ENCODE results near the gene FOXA3.
A peak's percentile ranks its signal among the peaks of the same experiment; 100 is the strongest.
"Not testable (repeated sequence)": the region's sequence is repeated elsewhere in the genome, so short reads cannot be mapped to it uniquely, and the experiment has no call there.

Gene FOXA3

DNA sequence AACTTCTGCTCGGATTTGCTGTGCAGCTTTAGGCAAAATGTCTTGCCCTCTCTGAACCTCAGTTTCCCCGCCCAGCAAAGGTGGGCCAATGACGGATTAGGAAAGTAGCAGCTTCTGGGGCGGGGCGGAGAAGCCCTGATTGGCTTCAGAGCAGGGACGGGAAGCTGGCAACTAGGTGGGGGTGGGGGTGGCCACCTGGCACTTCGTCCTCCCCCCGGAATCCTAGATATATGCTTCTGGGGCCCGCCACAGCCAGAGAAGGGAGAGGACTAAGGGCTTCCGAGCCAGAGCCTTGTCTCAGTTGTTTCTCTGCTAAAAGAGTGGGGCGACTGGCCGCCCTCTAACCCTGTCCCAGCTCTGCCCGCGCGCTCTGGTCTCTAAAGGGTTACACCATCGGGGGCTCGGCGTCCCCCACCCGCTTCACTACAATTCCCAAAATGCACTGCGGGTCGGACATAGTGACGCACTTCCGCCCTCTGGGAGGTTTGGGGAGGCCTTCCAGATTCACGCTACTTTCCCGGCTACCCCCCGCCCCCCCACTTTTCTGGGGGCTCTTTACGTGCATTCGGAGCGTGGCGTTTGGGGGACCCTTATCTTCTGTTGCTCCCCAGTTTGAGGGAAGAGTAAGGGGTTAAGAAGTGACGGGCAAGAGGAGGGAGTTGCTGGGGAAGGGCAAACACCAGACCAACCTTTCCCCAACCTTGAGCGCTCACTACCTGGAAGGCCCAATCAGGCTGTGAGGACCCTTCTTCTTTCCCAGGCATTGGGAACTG, 22.5 kb downstream of the FOXA3 start:
- Histone ChIP-seq H3K9me3 (ENCODE audit: low read length) (no peaks in the 10 kb centered on the region), H3K4me3 (ENCODE audit: low read depth in 1 of 2, low read length in 2 of 2) (peak overlapping the region; percentile 77 to 84), H3K4me1 (ENCODE audit: insufficient read depth, low read length) (peaks cover 33% of the 10 kb centered on the region), H3K27me3 (ENCODE audit: control insufficient read depth in 1 of 2, insufficient read depth in 2 of 2, low read length in 2 of 2) (no peaks in the 10 kb centered on the region), H3K27ac (ENCODE audit: low read depth, low read length) (peak overlapping the region; percentile 89), H3K9ac (ENCODE audit: low read length) (peak overlapping the region; percentile 94), H3K36me3 (ENCODE audit: insufficient read depth, low read length) (no peaks in the 10 kb centered on the region)

GRCh38 chr19:45887200-45887710, 23.1 kb downstream of the FOXA3 start:
- H3K27ac ChIP-seq (ENCODE audit: low read depth, low read length): peak overlapping the region; percentile 89
- H3K9me3 ChIP-seq (ENCODE audit: low read length): no peaks in the 10 kb centered on the region
- H3K4me1 ChIP-seq (ENCODE audit: insufficient read depth, low read length): peaks cover 32% of the 10 kb centered on the region
- peak overlapping the region; percentile 55 to 84 for H3K4me3 ChIP-seq (ENCODE audit: low read depth in 1 of 2, low read length in 2 of 2)
- no peaks in the 10 kb centered on the region for H3K36me3 ChIP-seq (ENCODE audit: insufficient read depth, low read length)
- peak overlapping the region; percentile 94 for H3K9ac ChIP-seq (ENCODE audit: low read length)
- H3K27me3 ChIP-seq (ENCODE audit: control insufficient read depth in 1 of 2, insufficient read depth in 2 of 2, low read length in 2 of 2): no peaks in the 10 kb centered on the region

DNA sequence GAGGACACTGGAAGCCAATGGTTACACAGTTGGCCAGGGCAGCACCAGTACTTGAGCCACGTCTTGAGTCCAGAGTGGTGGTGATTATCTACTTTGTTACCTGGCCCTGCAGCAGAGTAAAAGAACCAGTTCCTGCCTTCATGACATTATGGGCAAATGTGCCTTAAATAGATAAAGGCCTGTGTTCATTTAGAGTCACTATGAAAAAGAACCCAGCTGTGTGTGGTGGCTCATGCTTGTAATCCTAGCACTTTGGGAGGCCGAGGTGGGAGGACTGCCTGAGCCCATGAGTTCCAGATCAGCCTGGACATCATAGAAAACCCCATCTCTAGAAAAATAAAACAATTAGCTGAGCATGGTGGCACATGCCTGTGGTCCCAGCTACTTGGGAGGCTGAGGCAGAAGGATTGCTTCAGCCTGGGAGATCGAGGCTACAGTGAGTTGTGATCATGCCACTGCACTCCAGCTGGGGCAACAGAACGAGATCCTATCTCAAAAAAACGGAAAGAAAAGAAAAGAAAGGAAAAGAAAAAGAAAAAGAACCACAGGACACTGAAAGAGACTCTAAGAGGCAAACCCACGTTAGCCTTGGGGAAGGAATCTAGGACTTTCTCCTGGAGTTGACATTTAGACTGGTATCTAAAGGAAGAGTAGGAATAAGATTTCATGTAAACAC, 25.2 kb downstream of the FOXA3 start:
- H3K27ac ChIP-seq (ENCODE audit: low read depth, low read length): no peak overlapping the region
- H3K36me3 ChIP-seq (ENCODE audit: insufficient read depth, low read length): no peaks in the 10 kb centered on the region
- no peak overlapping the region for H3K9ac ChIP-seq (ENCODE audit: low read length)

DNA sequence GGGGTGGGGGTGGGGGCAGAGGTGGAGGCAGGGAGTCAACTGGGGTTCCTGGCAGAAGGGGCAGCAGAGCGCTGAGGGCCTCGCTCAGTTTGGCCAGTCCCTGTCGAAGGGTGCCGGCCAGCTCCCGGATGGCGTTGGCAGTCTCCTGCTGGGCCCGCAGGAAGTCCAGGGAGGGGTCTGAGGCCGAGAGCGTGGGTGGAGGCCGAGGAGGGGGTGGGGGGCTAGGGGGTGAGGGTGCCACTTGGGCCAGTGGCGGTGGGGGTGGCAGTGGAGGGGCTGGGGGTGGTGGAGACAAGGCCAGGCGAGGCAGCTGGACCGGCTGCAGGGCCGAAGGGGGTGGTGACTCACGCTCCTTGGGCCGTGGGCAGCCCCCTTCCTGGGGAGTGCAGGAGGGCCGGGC, 26.8 kb downstream of the FOXA3 start:
- peaks cover 5% of the 10 kb centered on the region for H3K4me1 ChIP-seq (ENCODE audit: insufficient read depth, low read length)
- H3K27ac ChIP-seq (ENCODE audit: low read depth, low read length): no peak overlapping the region
- no peaks in the 10 kb centered on the region for H3K9me3 ChIP-seq (ENCODE audit: low read length)
- H3K4me3 ChIP-seq (ENCODE audit: low read depth in 1 of 2, low read length in 2 of 2): no peak overlapping the region
- no peak overlapping the region for H3K9ac ChIP-seq (ENCODE audit: low read length)
- no peaks in the 10 kb centered on the region for H3K27me3 ChIP-seq (ENCODE audit: control insufficient read depth in 1 of 2, insufficient read depth in 2 of 2, low read length in 2 of 2)
- H3K36me3 ChIP-seq (ENCODE audit: insufficient read depth, low read length): no peaks in the 10 kb centered on the region

More for the DNA sequence above, 25.2 kb downstream of the FOXA3 start:
- Histone ChIP-seq H3K4me3 (ENCODE audit: low read depth in 1 of 2, low read length in 2 of 2) (no peak overlapping the region), H3K9me3 (ENCODE audit: low read length) (no peaks in the 10 kb centered on the region), H3K27me3 (ENCODE audit: control insufficient read depth in 1 of 2, insufficient read depth in 2 of 2, low read length in 2 of 2) (no peaks in the 10 kb centered on the region), H3K4me1 (ENCODE audit: insufficient read depth, low read length) (peaks cover 12% of the 10 kb centered on the region)

DNA sequence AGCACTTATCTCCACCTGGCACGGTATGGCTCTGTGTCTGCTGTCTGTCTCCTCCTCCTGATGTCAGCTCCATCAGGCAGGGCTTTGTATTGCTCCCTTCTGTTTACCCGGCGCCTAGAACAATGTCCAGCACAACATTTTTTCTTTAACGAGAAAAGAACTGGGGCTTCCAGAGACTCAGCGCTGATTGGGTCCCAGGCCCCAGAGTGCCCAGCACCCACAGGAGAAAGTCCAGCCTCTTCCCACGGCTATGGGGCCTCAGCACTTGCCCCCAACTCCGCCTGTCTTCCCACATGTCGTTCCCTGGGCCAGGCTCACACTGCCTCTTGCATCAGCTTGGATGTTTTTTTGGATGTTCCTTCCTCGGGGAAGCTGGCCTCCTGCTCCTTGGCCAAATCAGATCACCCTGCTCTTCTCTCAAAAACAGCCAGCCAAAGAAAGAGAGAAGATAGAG, 31.4 kb downstream of the FOXA3 start:
- H3K27ac ChIP-seq (ENCODE audit: low read depth, low read length): no peak overlapping the region
- H3K36me3 ChIP-seq (ENCODE audit: insufficient read depth, low read length): peaks cover 16% of the 10 kb centered on the region

DNA sequence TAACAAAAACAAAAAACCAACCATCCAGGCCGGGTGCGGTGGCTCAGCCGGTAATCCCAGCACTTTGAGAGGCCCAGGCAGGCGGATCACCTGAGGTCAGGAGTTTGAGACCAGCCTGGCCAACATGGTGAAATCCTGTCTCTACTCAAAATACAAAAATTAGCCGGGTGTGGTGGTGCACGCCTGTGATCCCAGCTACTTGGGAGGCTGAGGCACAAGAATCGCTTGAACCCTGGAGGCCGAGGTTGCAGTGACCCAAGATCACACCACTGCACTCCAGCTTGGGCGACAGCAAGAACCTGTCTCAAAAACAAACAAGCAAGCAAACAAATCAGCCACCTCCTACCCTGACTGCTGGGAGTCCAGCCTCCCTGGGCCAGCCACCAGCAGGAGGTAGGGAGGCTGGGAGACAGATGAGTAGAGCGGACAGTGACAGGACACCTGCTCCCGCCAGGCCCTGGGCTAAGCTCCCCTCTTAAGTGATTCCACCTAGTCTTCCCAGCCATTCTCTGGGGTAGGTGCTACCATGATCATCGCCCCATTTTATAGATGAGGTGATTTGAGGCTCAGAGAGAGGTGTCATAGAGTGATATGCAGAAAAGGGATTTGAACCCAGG, 32.0 kb downstream of the FOXA3 start:
- H3K27ac ChIP-seq (ENCODE audit: low read depth, low read length); H3K9ac ChIP-seq (ENCODE audit: low read length); H3K9me3 ChIP-seq (ENCODE audit: low read length); H3K4me1 ChIP-seq (ENCODE audit: insufficient read depth, low read length); H3K4me3 ChIP-seq (ENCODE audit: low read depth in 1 of 2, low read length in 2 of 2); H3K27me3 ChIP-seq (ENCODE audit: control insufficient read depth in 1 of 2, insufficient read depth in 2 of 2, low read length in 2 of 2): not testable (repeated sequence)
- H3K36me3 ChIP-seq (ENCODE audit: insufficient read depth, low read length): peaks cover 16% of the 10 kb centered on the region

More for the DNA sequence above, 31.4 kb downstream of the FOXA3 start:
- Histone ChIP-seq H3K27me3 (ENCODE audit: control insufficient read depth in 1 of 2, insufficient read depth in 2 of 2, low read length in 2 of 2) (no peaks in the 10 kb centered on the region), H3K9me3 (ENCODE audit: low read length) (no peaks in the 10 kb centered on the region), H3K4me1 (ENCODE audit: insufficient read depth, low read length) (peaks cover 4% of the 10 kb centered on the region), H3K4me3 (ENCODE audit: low read depth in 1 of 2, low read length in 2 of 2) (no peak overlapping the region), H3K9ac (ENCODE audit: low read length) (no peak overlapping the region)

GRCh38 chr19:45897261-45897812, 33.2 kb downstream of the FOXA3 start:
- Histone ChIP-seq H3K9me3 (ENCODE audit: low read length) (no peaks in the 10 kb centered on the region), H3K36me3 (ENCODE audit: insufficient read depth, low read length) (peaks cover 16% of the 10 kb centered on the region), H3K4me3 (ENCODE audit: low read depth in 1 of 2, low read length in 2 of 2) (no peak overlapping the region), H3K27ac (ENCODE audit: low read depth, low read length) (no peak overlapping the region), H3K9ac (ENCODE audit: low read length) (no peak overlapping the region), H3K4me1 (ENCODE audit: insufficient read depth, low read length) (peaks cover 11% of the 10 kb centered on the region), H3K27me3 (ENCODE audit: control insufficient read depth in 1 of 2, insufficient read depth in 2 of 2, low read length in 2 of 2) (no peaks in the 10 kb centered on the region)

- Histone ChIP-seq H3K27me3 (ENCODE audit: control insufficient read depth in 1 of 2, insufficient read depth in 2 of 2, low read length in 2 of 2) (no peaks in the 10 kb centered on the region), H3K27ac (ENCODE audit: low read depth, low read length) (no peak overlapping the region), H3K9me3 (ENCODE audit: low read length) (no peaks in the 10 kb centered on the region), H3K9ac (ENCODE audit: low read length) (no peak overlapping the region), H3K4me1 (ENCODE audit: insufficient read depth, low read length) (peaks cover 16% of the 10 kb centered on the region), H3K4me3 (ENCODE audit: low read depth in 1 of 2, low read length in 2 of 2) (no peak overlapping the region), H3K36me3 (ENCODE audit: insufficient read depth, low read length) (peaks cover 16% of the 10 kb centered on the region)
Observed at GRCh38 chr19:45899253-45899652, 35.1 kb downstream of the FOXA3 start.

GRCh38 chr19:45899919-45900589, 35.9 kb downstream of the FOXA3 start:
- Histone ChIP-seq H3K27ac (ENCODE audit: low read depth, low read length) (no peak overlapping the region), H3K4me1 (ENCODE audit: insufficient read depth, low read length) (peaks cover 16% of the 10 kb centered on the region), H3K36me3 (ENCODE audit: insufficient read depth, low read length) (peaks cover 16% of the 10 kb centered on the region), H3K4me3 (ENCODE audit: low read depth in 1 of 2, low read length in 2 of 2) (no peak overlapping the region), H3K27me3 (ENCODE audit: control insufficient read depth in 1 of 2, insufficient read depth in 2 of 2, low read length in 2 of 2) (no peaks in the 10 kb centered on the region), H3K9ac (ENCODE audit: low read length) (no peak overlapping the region), H3K9me3 (ENCODE audit: low read length) (no peaks in the 10 kb centered on the region)

GRCh38 chr19:45900738-45901431, 36.8 kb downstream of the FOXA3 start:
- H3K4me1 ChIP-seq (ENCODE audit: insufficient read depth, low read length): peaks cover 16% of the 10 kb centered on the region
- H3K36me3 ChIP-seq (ENCODE audit: insufficient read depth, low read length): peaks cover 16% of the 10 kb centered on the region
- peak overlapping the region; percentile 47 to 88 for H3K4me3 ChIP-seq (ENCODE audit: low read depth in 1 of 2, low read length in 2 of 2)
- H3K9me3 ChIP-seq (ENCODE audit: low read length): no peaks in the 10 kb centered on the region
- no peak overlapping the region for H3K27ac ChIP-seq (ENCODE audit: low read depth, low read length)
- no peak overlapping the region for H3K9ac ChIP-seq (ENCODE audit: low read length)
- no peaks in the 10 kb centered on the region for H3K27me3 ChIP-seq (ENCODE audit: control insufficient read depth in 1 of 2, insufficient read depth in 2 of 2, low read length in 2 of 2)
